ENCODE measurements around the gene ZSCAN12.

The ZSCAN12 gene

DNA sequence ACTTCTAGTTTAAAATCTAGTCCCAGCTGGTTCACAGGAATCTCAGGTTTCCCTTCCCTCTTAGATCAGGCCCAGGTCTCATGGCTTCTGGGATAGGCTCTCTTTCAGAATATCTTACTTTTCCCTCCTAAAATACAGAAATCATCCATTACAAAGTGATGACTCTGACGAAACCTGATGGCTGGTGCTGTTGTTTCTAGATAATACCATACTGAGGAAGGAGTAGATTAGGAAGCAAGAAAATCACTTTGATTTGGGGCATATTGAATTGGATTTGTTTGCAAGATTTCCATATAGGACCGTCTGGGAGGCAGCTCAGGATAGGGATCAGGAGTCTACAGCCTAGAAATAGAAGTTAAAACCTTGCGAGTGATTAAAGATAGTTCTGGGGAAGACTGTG lies 46.2 kb downstream of the ZSCAN12 start:
- DNase-seq: no peak

DNA sequence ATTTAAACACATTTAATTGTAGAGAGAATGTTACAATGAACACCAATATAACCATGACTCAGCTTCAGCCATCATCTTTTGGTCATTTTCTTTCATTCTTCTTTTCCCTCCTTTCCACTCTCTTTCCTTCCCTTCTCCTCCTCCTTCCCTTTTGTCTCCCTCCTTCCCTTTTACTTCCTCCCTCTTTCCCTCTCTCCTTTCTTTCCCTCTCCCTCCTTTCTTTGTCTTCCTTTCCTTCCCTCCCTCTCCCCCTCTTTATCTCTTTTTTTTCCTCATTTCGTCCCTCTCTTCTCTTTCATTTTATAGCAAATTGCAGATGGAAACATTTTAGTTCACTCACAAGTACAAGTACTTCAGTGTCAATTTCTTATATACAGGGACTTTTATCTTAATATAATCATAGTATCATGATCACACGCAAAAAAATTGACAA lies 48.0 kb downstream of the ZSCAN12 start:
- DNase-seq: no peak

DNA sequence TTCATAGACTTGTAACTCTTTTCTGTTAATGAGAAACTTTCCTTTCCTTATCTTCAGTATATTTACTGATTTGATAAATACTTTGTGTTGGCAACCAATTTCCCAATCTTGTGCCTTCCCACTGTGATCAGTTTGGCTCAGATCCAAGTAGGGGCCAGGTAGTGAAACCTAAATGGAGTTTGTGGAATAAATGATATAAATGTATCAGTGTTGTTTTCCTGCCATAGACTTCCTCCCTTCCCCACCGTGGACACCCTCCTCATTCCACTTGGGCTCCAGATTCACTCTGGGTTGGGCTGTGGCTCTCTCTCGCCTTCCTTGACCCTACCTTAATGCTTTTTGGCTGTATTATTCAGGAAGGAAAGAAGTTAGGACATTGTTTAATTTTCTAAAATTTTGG lies 48.5 kb downstream of the ZSCAN12 start:
- DNase-seq: no peak

DNA sequence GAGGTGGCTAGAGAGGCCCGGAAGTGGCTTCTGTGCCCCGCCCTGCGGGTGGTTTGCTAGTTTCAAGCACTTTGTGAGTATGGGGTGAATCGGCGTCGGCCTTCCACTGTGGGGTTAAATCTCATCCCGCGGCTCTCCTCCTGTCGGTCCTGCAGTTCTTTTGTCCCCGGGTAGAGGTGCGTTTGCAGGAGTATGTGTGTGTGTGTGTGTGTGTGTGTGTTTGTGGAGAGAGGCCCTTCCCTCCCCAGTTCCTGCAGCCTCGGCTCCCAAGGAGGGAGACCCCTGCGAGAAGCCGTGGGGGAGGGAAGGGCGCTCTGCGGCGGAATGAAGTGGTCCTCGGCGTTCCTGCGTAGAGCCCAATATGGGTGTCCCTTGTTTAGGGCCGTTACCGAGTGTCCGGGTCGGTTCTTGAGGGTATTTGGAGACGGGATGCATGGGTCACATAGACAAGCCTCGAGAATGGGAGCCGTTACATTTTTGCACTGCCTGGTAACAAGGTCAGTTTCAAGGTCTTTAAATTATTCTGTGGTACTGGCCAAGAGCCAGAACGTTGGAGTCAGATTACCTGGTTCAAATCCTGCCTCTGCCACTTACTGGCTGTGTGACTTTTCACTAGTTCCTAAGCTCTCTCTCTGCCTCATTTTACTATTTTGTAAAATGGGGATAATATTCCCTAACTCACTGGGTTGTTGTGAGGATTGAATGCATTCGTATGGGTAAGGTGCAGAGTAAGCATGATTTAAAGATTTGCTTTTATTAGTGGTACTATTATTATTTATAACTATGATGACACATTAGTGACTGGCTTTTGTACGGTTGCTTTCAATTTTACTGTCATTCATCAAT lies 49.4 kb downstream of the ZSCAN12 start, which contains the start of gene ZKSCAN3:
TSS of gene ZKSCAN3 (plus strand) at position 56 of the 846 bp plus-strand sequence. CDS start 9,640 bp downstream, outside the sequence.
- no peak for DNase-seq

DNA sequence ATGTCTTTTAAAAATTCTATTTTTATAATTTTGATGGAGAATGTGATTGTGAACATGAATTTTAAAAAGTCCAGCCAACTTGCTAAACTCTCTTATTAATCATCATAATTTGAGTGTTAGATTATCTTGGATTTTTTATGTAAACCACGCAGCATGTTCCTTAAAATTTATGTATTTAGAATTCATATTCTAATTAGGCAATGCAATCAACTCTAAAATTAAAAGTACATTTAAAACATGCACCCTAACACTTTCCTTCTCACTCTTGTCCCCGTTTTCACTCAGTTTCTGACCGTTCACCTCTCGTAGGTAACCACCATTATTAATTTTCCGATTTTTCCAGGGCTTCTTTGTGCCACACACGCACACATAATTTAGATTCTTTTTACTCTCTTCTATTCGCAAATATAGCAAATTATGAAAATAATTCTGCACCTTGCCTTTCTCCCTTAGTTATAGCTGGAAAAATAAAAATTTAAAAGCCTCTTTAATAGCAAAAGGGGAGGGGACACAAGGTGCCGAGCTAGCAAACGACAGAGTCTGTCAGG lies 50.1 kb downstream of the ZSCAN12 start:
- DNase-seq: no peak

DNA sequence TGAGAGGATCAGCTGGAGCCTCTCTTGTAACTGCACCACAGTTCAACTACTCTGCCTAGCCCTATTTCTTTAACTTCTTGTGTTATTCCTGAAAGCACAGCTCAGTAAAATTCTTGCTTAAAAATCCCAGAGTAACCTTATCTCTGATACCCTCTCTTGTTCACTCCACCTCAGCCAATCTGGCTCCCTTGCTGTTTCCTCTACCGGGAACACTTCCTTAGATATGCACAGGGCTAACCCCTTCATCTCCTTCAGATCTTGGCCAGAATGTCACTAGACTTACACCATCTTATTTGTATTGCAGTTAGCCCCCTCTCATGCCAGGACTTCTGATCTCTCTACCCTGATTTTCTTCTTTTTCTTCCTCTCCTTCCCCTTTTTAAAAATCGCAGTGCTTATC lies 52.4 kb downstream of the ZSCAN12 start:
- no peak for DNase-seq

DNA sequence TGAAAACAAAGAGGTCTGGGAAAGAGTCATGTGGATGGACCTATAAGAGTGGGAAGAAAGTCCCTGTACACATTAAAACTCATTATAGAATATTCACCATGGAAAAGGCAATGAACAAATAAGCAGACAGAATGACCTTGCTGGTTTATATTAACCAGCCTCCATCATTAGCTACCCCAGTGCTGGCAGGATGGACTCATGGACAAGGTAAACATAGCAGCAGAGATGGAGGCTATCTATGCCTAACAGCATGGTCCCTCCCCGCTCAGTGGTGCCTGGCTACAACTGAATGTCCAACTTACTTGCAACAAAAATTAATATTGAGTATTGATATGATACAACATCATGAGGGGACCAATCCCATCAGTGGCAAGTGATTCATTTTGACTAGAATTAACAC lies 54.3 kb downstream of the ZSCAN12 start:
- no peak for DNase-seq

DNA sequence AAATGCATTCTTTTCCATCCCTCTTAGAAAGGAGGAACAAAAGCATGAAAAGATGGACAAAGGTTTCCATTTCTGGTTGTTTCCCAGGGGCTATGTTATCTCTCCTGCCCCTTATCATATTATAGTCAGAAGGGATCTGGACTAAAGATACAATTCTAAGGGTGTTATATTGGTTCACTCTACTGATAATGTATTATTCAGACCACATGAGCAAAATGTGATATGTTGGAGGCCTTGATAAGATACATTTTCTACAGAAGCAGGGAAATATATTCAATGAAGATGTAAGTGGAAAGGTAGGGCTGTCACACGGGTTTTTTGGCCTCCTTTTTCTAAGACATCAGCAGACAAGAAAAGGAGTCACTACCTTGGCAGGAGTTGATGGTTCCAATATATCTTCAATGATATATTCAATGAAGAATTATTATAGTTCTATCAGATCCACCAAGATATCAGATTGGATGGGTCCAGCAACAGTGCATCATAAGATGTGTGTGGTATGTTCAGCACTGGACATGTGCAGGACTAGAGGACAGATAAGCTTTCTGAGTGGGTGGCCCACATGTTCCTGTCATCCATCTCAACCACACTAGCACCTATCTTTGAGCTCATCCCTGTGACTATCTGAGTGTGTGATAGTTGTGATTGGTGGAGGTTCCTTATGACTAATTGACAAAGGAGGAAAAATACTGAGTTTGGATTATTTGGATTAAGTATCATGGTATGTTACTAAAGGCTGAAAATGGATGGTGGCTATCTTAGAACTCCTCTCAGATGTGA lies 55.5 kb downstream of the ZSCAN12 start:
- no peak for DNase-seq

DNA sequence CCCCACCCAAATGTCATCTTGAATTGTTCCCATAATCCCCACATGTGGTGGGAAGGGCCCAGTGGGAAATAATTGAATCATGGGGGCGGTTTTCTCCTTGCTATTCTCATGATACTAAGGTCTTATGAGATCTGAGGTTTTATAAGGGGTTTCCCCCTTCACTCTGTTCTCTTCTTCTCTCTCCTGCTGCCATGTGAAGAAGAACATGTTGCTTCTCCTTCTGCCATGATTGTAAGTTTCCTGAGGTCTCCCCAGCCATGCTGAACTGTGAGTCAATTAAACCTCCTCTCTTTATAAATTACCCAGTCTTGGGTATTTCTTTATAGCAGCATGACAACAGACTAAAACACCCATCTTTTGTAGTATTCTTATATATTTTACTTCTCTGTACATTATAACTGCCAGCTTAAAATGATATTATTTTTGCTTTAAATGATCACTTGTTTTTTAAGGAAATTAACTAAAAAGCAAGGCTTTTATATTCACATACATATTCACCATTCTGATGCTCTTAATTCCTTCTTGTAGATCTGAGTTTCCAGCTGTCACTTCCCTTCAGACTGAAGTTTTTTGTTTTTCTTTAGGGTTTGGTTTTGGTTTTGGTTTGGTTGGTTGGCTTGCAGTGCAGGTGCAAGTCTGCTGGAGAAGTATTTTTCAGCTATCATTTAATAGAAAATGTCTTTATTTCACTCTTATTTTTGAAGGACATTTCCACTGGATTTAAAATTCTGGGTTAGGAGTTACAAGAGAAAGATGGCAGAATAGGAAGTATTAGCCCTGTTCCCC lies 59.0 kb downstream of the ZSCAN12 start:
- no peak for DNase-seq

DNA sequence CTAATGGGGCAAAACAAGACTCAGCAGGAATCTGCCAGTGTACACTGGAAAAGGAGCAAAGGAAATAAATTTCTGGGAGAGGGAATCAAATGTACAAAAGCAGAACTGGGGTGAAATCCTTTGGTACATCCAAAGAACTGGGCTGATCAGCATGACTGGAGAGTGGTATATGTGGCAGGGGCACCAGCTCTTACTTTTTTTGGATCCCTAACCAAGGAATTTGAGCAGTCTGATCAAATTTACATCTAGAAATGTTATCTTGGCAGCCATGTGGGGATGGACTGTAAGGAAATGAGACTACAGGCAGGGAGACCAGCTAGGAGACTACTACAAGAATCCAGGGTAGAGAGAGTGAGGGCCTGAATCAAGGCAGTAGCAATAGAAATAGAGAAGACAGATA lies 62.4 kb downstream of the ZSCAN12 start:
- DNase-seq: no peak

DNA sequence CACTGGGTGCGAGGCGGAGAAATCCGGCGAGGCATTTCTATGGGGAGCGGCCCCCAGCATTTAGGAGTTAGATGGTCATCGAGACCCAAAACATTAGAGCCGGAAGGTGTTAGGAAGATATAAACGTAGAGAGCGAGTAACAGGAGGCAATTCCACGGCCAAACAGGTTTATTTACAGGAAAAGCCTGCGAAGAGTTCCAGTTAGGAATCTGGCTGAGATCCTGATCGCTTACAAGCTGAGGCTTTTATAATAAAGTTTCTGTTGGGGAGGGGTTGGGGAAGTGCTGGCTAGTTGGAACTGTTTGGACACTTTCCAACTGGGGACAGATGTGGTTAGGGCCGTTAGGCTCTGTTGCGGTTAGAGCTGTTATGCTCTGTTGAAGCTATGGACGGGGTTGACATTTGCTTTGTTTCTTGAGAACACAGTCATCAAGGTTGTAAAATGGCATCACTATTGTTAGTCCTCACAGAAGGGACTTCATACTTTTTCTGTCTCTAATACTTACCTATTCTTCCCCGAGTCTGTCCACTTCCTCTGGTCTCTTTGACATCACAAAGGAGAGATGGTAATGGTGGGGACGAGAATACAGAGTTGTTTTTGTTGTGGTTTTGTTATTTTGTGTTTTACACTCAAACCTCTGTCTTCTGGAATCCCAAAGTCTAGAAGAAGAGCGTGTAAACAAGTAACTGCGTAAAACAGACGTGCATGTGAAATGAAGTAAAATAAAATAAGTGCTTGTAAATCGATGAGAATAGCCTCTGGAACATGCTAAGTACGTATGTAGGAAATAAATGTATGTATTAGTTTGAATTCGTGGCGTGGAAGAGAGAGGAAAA lies 63.0 kb downstream of the ZSCAN12 start:
- DNase-seq: no peak

DNA sequence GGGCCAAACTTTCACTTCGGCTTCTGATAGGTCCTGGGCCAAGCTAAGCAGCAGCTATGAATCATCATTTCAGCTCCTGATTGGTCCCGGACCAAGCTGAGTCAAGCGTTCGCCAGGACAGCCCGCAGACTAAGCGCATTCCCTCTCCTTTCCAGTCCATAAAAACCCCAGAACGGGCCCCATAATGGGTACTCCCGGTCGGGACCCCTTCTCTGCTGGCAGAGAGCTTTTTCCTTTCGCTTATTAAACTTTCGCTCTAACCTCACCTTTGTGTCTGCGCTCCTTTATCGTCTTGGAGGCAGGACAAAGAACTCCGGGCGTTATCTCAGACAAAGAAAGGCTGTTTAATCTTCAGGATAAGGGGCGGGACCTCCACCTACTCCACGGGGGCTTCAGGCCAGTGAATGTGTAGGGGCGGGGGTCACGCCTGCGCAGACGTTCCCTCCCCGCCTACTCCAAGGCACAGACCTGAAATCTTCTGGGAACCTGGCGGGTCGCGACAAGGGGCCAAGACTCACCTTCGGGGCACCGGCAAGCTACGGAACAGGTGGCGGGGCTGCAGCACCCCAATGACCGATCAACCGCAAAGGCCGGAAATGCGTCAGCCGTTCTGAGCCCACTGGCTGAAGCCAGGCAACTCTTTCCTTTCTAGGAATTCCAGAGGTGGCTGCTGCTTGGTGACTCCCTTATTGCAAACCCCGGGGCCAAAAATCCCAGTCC lies 63.8 kb downstream of the ZSCAN12 start, which contains the start of gene ZSCAN31:
TSS of gene ZSCAN31 (minus strand) at position 585 of the 720 bp plus-strand sequence. CDS start 6,465 bp downstream, outside the sequence.
- no peak for DNase-seq

DNA sequence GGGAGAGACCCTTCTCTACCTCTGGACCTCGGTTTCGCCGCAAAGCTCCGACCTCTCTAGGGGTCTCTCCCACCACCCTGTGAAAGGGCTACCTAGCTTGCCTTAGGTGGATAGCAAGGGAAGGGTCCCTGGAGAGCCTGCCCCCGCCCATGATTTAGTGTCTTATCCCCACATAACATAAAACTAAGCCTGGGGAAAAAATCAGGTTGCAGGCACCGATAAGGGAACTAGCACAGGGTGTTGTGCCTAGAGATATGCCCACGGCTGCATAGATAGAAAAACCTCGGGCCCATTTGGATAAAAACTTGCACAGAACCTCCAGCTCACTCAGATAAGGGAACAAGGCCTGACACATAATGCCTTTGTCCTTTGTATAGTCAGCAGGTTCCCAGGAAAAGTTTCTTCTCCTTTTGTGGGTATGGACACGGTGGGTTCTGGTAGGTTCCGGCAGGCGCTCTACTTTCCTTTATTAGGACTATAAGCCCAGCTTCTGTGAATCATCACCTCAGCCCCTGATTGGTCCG lies 64.4 kb downstream of the ZSCAN12 start:
- DNase-seq: no peak

DNA sequence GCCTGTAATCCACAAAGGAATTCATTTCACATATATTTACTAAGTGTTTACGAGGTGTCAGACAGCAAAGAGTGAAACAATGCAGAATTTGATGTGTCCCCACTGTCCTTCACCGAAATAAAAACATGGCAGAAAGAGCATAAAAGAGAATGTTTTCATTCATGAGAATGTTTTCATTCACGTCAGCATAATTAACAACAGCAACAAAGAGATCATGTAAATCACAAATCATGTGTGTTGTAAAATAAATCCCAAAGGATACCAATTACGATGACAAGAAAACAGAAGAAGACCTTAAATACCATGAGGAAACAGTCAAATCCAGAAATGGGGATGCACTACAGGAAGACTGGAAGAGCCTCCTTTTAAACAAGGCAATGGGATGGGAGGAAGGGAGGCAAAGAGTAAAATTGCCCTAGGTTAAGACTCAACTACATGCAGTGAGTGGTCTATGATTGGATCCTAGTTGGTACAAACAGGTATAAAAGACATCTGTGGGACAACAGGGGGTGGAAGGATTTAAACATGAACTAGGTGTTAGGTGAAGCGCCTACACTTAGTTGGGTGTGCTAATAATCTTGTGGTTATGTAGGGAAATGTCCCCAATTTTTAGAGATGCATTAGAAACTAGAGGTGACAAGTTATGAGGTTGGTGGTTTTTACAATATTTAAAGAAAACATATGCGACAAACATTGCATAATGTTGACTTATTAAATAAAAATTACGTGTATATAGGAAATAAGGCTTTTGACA lies 65.1 kb downstream of the ZSCAN12 start:
- DNase-seq: no peak

DNA sequence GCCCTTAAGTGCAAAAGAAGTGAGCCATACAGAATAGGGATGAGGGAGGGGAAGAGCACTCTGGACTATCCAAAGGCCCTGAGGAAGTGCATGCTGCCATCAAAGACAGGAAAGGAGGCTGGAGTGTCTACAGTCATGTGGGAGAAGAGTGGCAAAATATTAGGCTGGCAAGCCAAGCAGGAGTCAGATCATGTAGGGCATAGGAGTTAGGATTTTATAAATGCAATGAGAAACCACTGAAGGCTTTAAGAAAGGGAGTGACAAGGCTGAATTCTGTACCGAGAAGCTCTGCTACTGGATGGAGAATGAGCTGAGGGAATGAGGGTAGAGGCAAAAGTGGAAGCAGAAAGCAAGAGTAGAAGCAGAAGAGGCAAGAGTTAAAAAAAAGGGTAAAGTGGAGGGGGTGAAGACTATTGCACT lies 65.9 kb downstream of the ZSCAN12 start:
- DNase-seq: no peak

DNA sequence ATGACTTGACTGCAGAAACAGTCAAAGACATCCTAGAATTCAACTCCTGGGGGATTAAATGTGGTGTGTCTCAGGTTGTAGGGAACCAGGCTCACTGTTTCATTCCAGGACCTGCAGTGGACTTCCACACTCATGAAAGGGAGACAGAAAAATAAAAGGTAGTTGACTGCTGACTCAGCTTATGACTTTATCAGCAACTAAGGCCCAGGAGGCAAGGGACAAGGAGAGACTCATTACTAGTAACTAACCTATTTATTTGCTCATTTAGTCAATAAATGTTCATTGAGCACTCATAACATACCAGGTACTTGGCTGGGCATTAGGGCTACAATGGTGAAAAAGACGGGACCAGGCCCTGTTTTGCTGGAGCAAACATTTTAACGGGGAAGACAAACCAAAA lies 66.5 kb downstream of the ZSCAN12 start:
- DNase-seq: no peak

DNA sequence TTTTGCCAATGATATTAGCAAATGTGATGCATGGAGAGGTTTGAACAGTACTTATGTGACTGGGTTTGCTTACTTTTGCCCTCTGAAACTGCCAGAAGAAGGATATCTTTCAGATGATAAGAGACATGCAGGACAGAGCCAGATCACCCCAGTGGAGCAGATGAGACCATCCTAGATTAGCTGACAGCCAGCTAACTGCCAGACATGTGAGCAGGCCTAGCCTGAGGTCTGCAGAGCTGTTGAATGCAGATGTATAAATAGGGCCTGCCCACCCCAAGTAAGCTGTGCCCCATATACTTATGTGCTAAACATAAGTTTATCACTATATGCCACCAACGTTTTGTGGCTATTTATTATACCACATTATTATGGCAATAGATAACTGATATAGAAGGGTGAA lies 69.5 kb downstream of the ZSCAN12 start:
- DNase-seq: no peak
